Caki2 (cell line): ENCODE measurements around the gene RLBP1. TPM values are rescaled to one million over a fixed set of nuclear protein-coding genes. Genes with fewer than 3 reads are reported as not detected.

Source experiments
- DNase-seq: peaks from one replicate; pipeline ENCODE4 v3.0.0-alpha.2; 2015; ENCODE audit warnings: low read depth
- in situ Hi-C: cut with HindIII; loops from 2 replicates; pipeline ENCODE4 v1.10.0; 2016; ENCODE audit warnings: low sequenced_read_pairs, low pct_unique_long_range_greater_than_20kb, mixed read lengths
- total RNA-seq: library from RNA; depleted of rRNA; stranded (reverse); fragments of >200 nt; shearing (Covaris generic); gene quantifications from 2 replicates; pipeline ENCODE4 v1.2.3, GENCODE V29; 2014; ENCODE audit warnings: low replicate concordance; rRNA removed

The RLBP1 gene
- total RNA-seq, 1 experiment from 2014 or later, result not detected

DNA sequence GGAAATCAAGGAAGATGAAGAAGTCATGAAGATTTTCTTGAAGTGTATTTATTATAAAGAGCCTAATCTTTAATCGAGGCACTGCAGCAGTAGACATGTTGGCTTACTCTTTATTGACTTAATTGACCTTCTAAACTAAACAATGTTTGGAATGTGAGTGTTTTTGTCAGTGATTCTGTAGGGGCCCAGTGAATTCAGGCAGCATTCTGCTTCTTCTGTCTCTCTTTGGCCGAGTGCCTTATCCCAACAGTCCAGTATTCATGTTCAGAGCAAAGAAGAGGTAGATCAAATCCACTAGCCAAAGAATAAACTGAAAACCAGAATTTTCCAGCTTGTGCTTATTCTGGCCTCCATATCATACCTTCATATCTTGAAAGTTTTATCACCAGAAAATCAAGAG, 55.7 kb downstream of the RLBP1 start:
- in situ Hi-C loops, result no loop called here
- DNase-seq, result no peak

DNA sequence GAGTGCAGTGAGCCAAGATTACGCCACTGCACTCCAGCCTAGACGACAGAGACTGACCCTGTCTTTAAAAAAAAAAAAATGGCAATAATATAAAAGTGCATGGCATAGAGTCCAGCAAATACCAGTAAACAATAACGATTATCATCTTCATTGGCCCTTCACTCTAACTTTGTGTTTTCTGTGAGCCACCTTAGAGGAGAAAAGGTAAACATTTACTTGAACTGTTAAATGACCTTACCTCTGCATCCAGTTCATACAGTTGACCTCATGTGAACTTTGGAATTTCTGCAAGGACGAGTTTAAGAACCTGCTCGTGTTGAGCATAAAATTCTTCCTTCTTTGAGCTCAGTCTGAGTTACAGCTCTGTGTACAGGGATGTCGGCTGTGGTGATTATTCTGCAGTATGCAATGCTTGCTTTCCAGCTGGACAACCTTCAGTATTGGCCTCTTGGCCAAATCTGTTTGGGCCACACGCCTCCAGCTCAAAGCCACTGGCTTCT, 56.6 kb downstream of the RLBP1 start:
- in situ Hi-C loops, result no loop called here
- no peak for DNase-seq

DNA sequence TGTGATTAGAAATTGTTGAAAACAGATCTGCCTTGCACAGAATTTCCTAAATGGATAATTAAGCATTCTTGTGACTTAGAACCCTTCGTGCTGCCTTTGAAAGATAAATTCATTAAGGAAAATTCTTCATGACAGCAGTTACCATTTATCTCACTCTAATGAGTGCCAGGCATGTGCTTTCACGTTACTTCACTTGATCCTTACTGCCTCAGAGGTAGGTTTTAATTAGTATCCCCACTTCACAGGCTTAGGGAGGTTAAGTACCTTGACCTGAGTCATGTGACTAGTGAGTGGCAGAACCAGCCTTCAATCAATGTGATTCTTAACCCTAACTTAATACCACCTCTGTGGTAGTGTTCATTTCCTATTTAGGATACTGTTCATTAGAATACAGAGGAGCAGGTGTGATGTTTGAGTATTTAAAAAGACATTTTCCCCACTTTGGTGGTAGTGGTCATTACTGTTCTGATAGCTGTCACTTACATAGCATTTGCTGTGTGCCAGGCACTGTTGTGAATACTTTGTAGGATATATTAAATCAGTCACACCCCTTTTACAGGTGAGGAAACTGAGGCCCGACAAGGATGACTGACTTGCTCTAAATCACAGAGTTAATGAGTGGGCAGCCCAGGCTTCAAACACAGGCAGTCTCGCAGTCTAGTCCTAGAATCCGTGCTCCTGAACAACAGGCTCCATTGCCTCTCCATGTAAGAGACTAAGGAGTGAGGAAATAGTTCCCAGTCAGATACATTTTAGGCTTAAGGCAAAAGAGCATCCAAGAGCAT, 57.9 kb downstream of the RLBP1 start:
- in situ Hi-C loops, result no loop called here
- DNase-seq, result no peak

DNA sequence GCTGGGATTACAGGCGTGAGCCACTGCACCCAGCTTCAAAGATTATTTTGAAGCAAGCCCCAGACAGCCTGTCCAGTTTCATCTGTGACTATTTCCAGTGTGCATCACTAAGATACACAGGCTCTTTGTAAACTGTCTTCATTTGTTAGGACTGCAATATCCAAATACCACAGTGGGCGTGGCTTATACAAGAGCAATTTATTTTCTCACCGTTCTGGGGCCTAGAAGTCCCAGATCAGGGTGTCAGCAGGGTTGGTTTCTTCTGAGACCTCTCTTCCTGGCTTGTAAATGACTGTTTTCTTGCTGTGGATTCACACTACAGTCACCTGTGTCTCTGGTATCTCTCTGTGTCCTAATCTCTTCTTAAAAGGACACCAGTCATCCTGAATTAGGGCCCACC, 59.7 kb downstream of the RLBP1 start:
- no peak for DNase-seq
- in situ Hi-C loops, result no loop called here

Other genes with a start within 250 kb of the RLBP1 start
- gene ABHD2, start 133.1 kb downstream of the RLBP1 start, total RNA-seq, result 14.9 and 18.1 TPM in 2 replicates
- 27.0 and 35.7 TPM in 2 replicates for gene FANCI, start 22.4 kb upstream of the RLBP1 start, total RNA-seq
- gene POLG, start 113.2 kb upstream of the RLBP1 start, total RNA-seq, result 59.6 and 69.7 TPM in 2 replicates